ENCODE results near the gene ANGPTL2. TPM values are rescaled to one million over a fixed set of nuclear protein-coding genes. Genes with fewer than 3 reads are reported as not detected.

Gene ANGPTL2
- total and polyA plus RNA-seq, 9 of the 15 experiments (the other 6 are each of a cell fraction or from before 2014, with no cell fraction given): not detected

GRCh38 chr9:127112735-127113161 is 9.7 kb downstream of the ANGPTL2 start:
- no peaks in the 10 kb centered on the region for H3K79me2 ChIP-seq (ENCODE audit: control insufficient read depth, insufficient read depth, low read length)
- peaks cover 3% of the 10 kb centered on the region; the same call in 1 of the 2 replicates for H4K20me1 ChIP-seq (replicated peaks; ENCODE audit: control insufficient read depth, insufficient read depth, low read length)
- H3K9me3 ChIP-seq (replicated peaks; ENCODE audit: control insufficient read depth, insufficient read depth, low read depth, low read length): no peaks in the 10 kb centered on the region
- TF ChIP-seq KLF10 (CRISPR knock-in tag; IDR thresholded peaks at IDR 0.05) (no peak), SRSF3 (IDR thresholded peaks at IDR 0.05; ENCODE audit: insufficient read depth, low read length) (no peak), KAT2B (IDR thresholded peaks at IDR 0.05; ENCODE audit: low read depth, low read length) (no peak), E2F4 (CRISPR knock-in tag; IDR thresholded peaks at IDR 0.05; ENCODE audit: low read depth) (no peak)
- ATAC-seq: no peak
- H2AFZ ChIP-seq (ENCODE audit: low read depth, low read length): no peak overlapping the region
- no peaks in the 10 kb centered on the region for H3K9me1 ChIP-seq (ENCODE audit: control insufficient read depth, insufficient read depth, low read length)
- H3K36me3 ChIP-seq (ENCODE audit: control insufficient read depth, insufficient read depth, low read length): no peaks in the 10 kb centered on the region
- H3K4me1 ChIP-seq (replicated peaks in 1 of 2; ENCODE audit: control insufficient read depth in 2 of 2, insufficient read depth in 2 of 2, low read length in 2 of 2): peaks cover 0 to 4% of the 10 kb centered on the region in 2 experiments; a peak in 1 of 5 replicates
- intact Hi-C loops (cut with micrococcal nuclease) (no loop called here), in situ Hi-C loops (cut with MboI) (no loop called here)
- H3K9ac ChIP-seq (ENCODE audit: insufficient read depth in 1 of 2, low read depth in 2 of 2, low read length in 2 of 2): no peak overlapping the region
- no peak overlapping the region for H3K4me2 ChIP-seq (ENCODE audit: insufficient read depth, low read length)
- POLR2A ChIA-PET: interaction anchor here (0.7 kb wide), 1 partner anchor 28 kb away, joined by 3 read pairs; no protein-coding TSS in a partner anchor
- WGBS (ENCODE audit: insufficient coverage, low coverage, missing lambda C conversion rate): 13% methylated on average over 3 of the region's 3 CpGs
- FAIRE-seq: no peak
- DNase-seq (ENCODE audit: extremely low read depth in 1 of 4, low spot score in 3 of 4): no peak
- H3K27ac ChIP-seq (ENCODE audit: extremely low read depth, low read depth, low read length): no peak overlapping the region
- peaks cover 19 to 80% of the 10 kb centered on the region in 2 experiments for H3K27me3 ChIP-seq (ENCODE audit: control insufficient read depth in 2 of 2, insufficient read depth in 2 of 2, low read length in 2 of 2)
- no TSS peak for BruUV-seq (replicated peaks)
- H3K4me3 ChIP-seq: no peak overlapping the region
- CTCF ChIA-PET (ENCODE audit: low intra/inter-chr PET ratio): no interaction called here

Measured in K562 (cell line).